Heart left ventricle (tissue), 13 donors: ENCODE results near the gene PRRX1.

Experiments
- CTCF ChIP-seq, 12 donors: fragments of 200-600 bp; sonication (generic) in 4 of 12; IDR thresholded peaks; one replicate each; pipeline versions ENCODE4 v1.5.0 to v1.8.0; 2018 to 2022; ENCODE audit warnings: antibody characterized with exemption in 12 of 12, mild to moderate bottlenecking in 5 of 12
- POLR2A ChIP-seq, 2 donors: fragments of 450-650 bp; IDR thresholded peaks; one replicate each; pipeline ENCODE4 v1.6.1; 2017; ENCODE audit warnings: antibody characterized with exemption in 2 of 2, mild to moderate bottlenecking in 2 of 2, moderate library complexity in 2 of 2
- donor health status: ischemic (EF 13 %, LVEDD 7.1; RV severe dilation, severe dysfunction).
- donor health status: DM: no; HTN: yes; CAD: no.
- donor health status: DM: no; HTN: no; CAD: no.
- donor health status: ischemic (EF 25% LVEDD 6.9; RV normal size, moderate dysfunction).
- donor health status: ischemic (EF 25% LVEDD 5.7; RV mildly dilated, moderate dysfunction).
- donor health status: ischemic (EF 35%, LVEDD 5.7; RV mildly dilated, moderate dysfunction).
- donor health status: nonischemic (EF 11% LVEDD 7.7; RV severe dilation, severe dysfunction).
- donor health status: DM: yes; HTN: yes; CAD: no.
- donor health status: PGD.
- donor health status: ischemic (EF 29% LVEDD 5.4; RV normal size, mild dysfunction).
- donor health status: nonischemic (EF 23%, LVEDD 6.1; RV moderate dilation, normal function).

GRCh38 chr1:170661646-170662411 lies 2.1 kb upstream of the PRRX1 start:
- TF ChIP-seq CTCF (IDR thresholded peaks at IDR 0.05) (peak in 3 of 12 donors; percentile 11 to 22 (median 22)), POLR2A (IDR thresholded peaks at IDR 0.05) (no peak)
